Neutrophil (primary cell): ENCODE results near the gene SAMD1.

Experiments used
- H3K27ac ChIP-seq: fragments of 200-600 bp; sonication (generic); 2 replicates; pipeline ENCODE4 v1.5.1; 2016; ENCODE audit warnings: mild to moderate bottlenecking, moderate library complexity
- H3K27me3 ChIP-seq: fragments of 200-600 bp; sonication (generic); 2 replicates; pipeline ENCODE4 v1.6.0; 2016; ENCODE audit warnings: mild to moderate bottlenecking
- H3K36me3 ChIP-seq: fragments of 200-600 bp; sonication (generic); 2 replicates; pipeline ENCODE4 v1.5.1; 2017
- H3K4me1 ChIP-seq, 2 experiments: fragments of 200-600 bp in 1 of 2; sonication (generic) in 1 of 2; 1 replicate in 1 of 2; 2 replicates in 1 of 2; pipeline versions ENCODE4 v1.5.1 to v1.6.1; 2013 to 2016; ENCODE audit warnings: low read depth in 1 of 2, low read length in 1 of 2, mild to moderate bottlenecking in 1 of 2, moderate library complexity in 1 of 2; ENCODE audit not compliant: control insufficient read depth in 1 of 2, insufficient read depth in 1 of 2
- H3K4me3 ChIP-seq, 2 experiments: fragments of 200-600 bp in 1 of 2; sonication (generic) in 1 of 2; 1 replicate in 1 of 2; 2 replicates in 1 of 2; pipeline ENCODE4 v1.5.1; 2013 to 2016; ENCODE audit warnings: low read depth in 1 of 2, low read length in 1 of 2, mild to moderate bottlenecking in 1 of 2, moderate library complexity in 1 of 2
- H3K9me3 ChIP-seq: fragments of 200-600 bp; sonication (generic); 2 replicates; pipeline ENCODE4 v1.5.1; 2016
- TF ChIP-seq, protein P1 (sequence below): fragments of 200-600 bp; sonication (generic); IDR thresholded peaks from 2 replicates; pipeline ENCODE4 v1.5.1; 2016; ENCODE audit warnings: antibody characterized with exemption

SAMD1 gene

GRCh38 chr19:14039181-14039580, 51.4 kb downstream of the SAMD1 start:
- no peaks in the 10 kb centered on the region for H3K9me3 ChIP-seq
- H3K36me3 ChIP-seq, result no peaks in the 10 kb centered on the region
- TF ChIP-seq, protein P1, sequence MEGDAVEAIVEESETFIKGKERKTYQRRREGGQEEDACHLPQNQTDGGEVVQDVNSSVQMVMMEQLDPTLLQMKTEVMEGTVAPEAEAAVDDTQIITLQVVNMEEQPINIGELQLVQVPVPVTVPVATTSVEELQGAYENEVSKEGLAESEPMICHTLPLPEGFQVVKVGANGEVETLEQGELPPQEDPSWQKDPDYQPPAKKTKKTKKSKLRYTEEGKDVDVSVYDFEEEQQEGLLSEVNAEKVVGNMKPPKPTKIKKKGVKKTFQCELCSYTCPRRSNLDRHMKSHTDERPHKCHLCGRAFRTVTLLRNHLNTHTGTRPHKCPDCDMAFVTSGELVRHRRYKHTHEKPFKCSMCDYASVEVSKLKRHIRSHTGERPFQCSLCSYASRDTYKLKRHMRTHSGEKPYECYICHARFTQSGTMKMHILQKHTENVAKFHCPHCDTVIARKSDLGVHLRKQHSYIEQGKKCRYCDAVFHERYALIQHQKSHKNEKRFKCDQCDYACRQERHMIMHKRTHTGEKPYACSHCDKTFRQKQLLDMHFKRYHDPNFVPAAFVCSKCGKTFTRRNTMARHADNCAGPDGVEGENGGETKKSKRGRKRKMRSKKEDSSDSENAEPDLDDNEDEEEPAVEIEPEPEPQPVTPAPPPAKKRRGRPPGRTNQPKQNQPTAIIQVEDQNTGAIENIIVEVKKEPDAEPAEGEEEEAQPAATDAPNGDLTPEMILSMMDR, result no peak

More at GRCh38 chr19:14039181-14039580, 51.4 kb downstream of the SAMD1 start:
- no peaks in the 10 kb centered on the region for H3K27me3 ChIP-seq
- no peak overlapping the region for H3K4me3 ChIP-seq
- H3K4me1 ChIP-seq, result peaks cover 0 to 6% of the 10 kb centered on the region in 2 experiments
- H3K27ac ChIP-seq, result no peak overlapping the region
